SK-N-SH (cell line): Measurements from ENCODE around the gene RASSF4. TPM values are rescaled to one million over a fixed set of nuclear protein-coding genes. Genes with fewer than 3 reads are reported as not detected.

Source experiments
- CTCF ChIA-PET: fragments of 300-600, 350-600 bp; formaldehyde crosslinking; extraction: SDS; loops from one replicate; lab custom pipeline; 2021; lab: Yijun Ruan, JAX
- POLR2A ChIA-PET: fragments of 350-600 bp; sonication (Branson Sonifier 250); formaldehyde crosslinking; extraction: SDS; loops from one replicate; lab custom pipeline; 2020; ENCODE audit warnings: antibody characterized with exemption, inconsistent platforms; lab: Yijun Ruan, JAX
- DNase-seq: peaks from one replicate; pipeline ENCODE4 v3.0.0; 2012
- H2AFZ ChIP-seq: fragments of 200-600 bp; sonication (generic); 2 replicates; pipeline ENCODE4 v1.8.1; 2016; ENCODE audit warnings: antibody characterized with exemption, mild to moderate bottlenecking, low read depth
- H3F3A ChIP-seq: fragments of 200-600 bp; sonication (generic); replicated peaks from 2 replicates; pipeline ENCODE3; 2016; ENCODE audit warnings: antibody characterized with exemption, mild to moderate bottlenecking; ENCODE audit not compliant: insufficient read depth
- H3K27ac ChIP-seq, 2 experiments: fragments of 200-500 bp in 1 of 2; fragments of 200-600 bp in 1 of 2; sonication (Bioruptor generic) in 1 of 2; sonication (generic), shearing (Covaris generic) in 1 of 2; 2 replicates each; pipeline versions ENCODE4 v1.5.1 to v1.6.1; 2014 to 2016; ENCODE audit warnings: low read depth in 2 of 2, inconsistent platforms in 1 of 2, low read length in 1 of 2, mild to moderate bottlenecking in 1 of 2, mixed read lengths in 1 of 2
- H3K27me3 ChIP-seq: fragments of 200-600 bp; sonication (generic), shearing (Covaris generic); 2 replicates; pipeline ENCODE4 v1.6.1; 2016; ENCODE audit warnings: mixed run types; ENCODE audit not compliant: insufficient read depth
- H3K36me3 ChIP-seq, 2 experiments: fragments of 200-500 bp in 1 of 2; fragments of 200-600 bp in 1 of 2; sonication (Bioruptor generic) in 1 of 2; sonication (generic) in 1 of 2; replicated peaks in 1 of 2; 2 replicates each; pipeline versions ENCODE3 to v1.5.1; 2014 to 2016; ENCODE audit warnings: low read length in 1 of 2, mild to moderate bottlenecking in 1 of 2; ENCODE audit not compliant: insufficient read depth in 2 of 2, control insufficient read depth in 1 of 2
- H3K4me1 ChIP-seq, 2 experiments: fragments of 200-500 bp in 1 of 2; fragments of 200-600 bp in 1 of 2; sonication (Bioruptor generic) in 1 of 2; sonication (generic), shearing (Covaris generic) in 1 of 2; 2 replicates each; pipeline versions ENCODE4 v1.5.1 to v1.6.1; 2014 to 2016; ENCODE audit warnings: low read depth in 1 of 2, low read length in 1 of 2, mixed run types in 1 of 2; ENCODE audit not compliant: insufficient read depth in 2 of 2, control insufficient read depth in 1 of 2
- H3K4me2 ChIP-seq: fragments of 200-600 bp; sonication (generic), shearing (Covaris generic); 2 replicates; pipeline ENCODE4 v1.6.1; 2017; ENCODE audit warnings: mixed run types
- H3K4me3 ChIP-seq, 2 experiments: fragments of 200-500 bp in 1 of 2; fragments of 200-600 bp in 1 of 2; sonication (Bioruptor generic) in 1 of 2; sonication (generic), shearing (Covaris generic) in 1 of 2; 2 replicates each; pipeline versions ENCODE4 v1.5.1 to v1.8.1; 2014 to 2016; ENCODE audit warnings: low read depth in 2 of 2, inconsistent platforms in 1 of 2, low read length in 1 of 2, mild to moderate bottlenecking in 1 of 2, mixed read lengths in 1 of 2, moderate library complexity in 1 of 2
- H3K79me2 ChIP-seq: fragments of 200-600 bp; sonication (generic); 2 replicates; pipeline ENCODE4 v1.8.1; 2017; ENCODE audit warnings: mild to moderate bottlenecking; ENCODE audit not compliant: insufficient read depth
- H3K9ac ChIP-seq: fragments of 200-600 bp; sonication (generic); 2 replicates; pipeline ENCODE4 v1.6.1; 2017; ENCODE audit warnings: mixed run types
- H3K9me2 ChIP-seq: fragments of 200-600 bp; sonication (generic); 2 replicates; pipeline ENCODE4 v1.6.1; 2017; ENCODE audit warnings: mixed run types
- H3K9me3 ChIP-seq: fragments of 200-600 bp; sonication (generic); 2 replicates; pipeline ENCODE4 v1.6.1; 2017; ENCODE audit warnings: mixed run types, mild to moderate bottlenecking, moderate library complexity
- H4K20me1 ChIP-seq: fragments of 200-600 bp; sonication (generic); 2 replicates; pipeline ENCODE4 v1.6.1; 2017; ENCODE audit warnings: mild to moderate bottlenecking, mixed run types; ENCODE audit not compliant: insufficient read depth
- CHD2 ChIP-seq: fragments of 150-350 bp; IDR thresholded peaks from 2 replicates; pipeline ENCODE4 v1.6.1; 2018; ENCODE audit warnings: low read length; ENCODE audit not compliant: partially characterized antibody
- FOXJ3 ChIP-seq: sonication (generic); formaldehyde crosslinking; IDR thresholded peaks from 2 replicates; pipeline ENCODE4 v1.5.1; 2020; ENCODE audit warnings: mild to moderate bottlenecking, missing genetic modification reagents
- FOXM1 ChIP-seq: IDR thresholded peaks from 2 replicates; pipeline ENCODE4 v1.4.0; 2012; ENCODE audit warnings: low read depth, mild to moderate bottlenecking
- GABPA ChIP-seq: IDR thresholded peaks from 2 replicates; pipeline ENCODE4 v1.4.0; 2012; ENCODE audit warnings: low read depth, mild to moderate bottlenecking
- JUND ChIP-seq: IDR thresholded peaks from 2 replicates; pipeline ENCODE4 v1.4.0; 2012
- MEF2A ChIP-seq: IDR thresholded peaks from 2 replicates; pipeline ENCODE4 v1.4.0; 2012; ENCODE audit warnings: low read depth, borderline replicate concordance
- NFIC ChIP-seq: IDR thresholded peaks from 2 replicates; pipeline ENCODE4 v1.4.0; 2012; ENCODE audit warnings: borderline replicate concordance
- PBX3 ChIP-seq: IDR thresholded peaks from 2 replicates; pipeline ENCODE4; 2012
- REST ChIP-seq: IDR thresholded peaks from 2 replicates; pipeline ENCODE4 v1.6.1; 2012; ENCODE audit warnings: mild to moderate bottlenecking, low read depth, low read length, moderate library complexity
- SMC3 ChIP-seq: IDR thresholded peaks from 2 replicates; pipeline ENCODE4 v1.6.1; 2012; ENCODE audit warnings: low read depth, low read length, improper control_type of control experiment
- USF2 ChIP-seq: fragments of 150-350 bp; IDR thresholded peaks from 2 replicates; pipeline ENCODE4 v1.6.1; 2017; ENCODE audit warnings: antibody characterized with exemption, low read length, low read depth, borderline replicate concordance
- ZBTB33 ChIP-seq: IDR thresholded peaks from 2 replicates; pipeline ENCODE4 v1.4.0; 2012; ENCODE audit warnings: low read depth, borderline replicate concordance
- WGBS: methylation state at CpG from one replicate; pipeline ENCODE4 v1.1.6; 2017; ENCODE audit warnings: low lambda C conversion rate; 5-methylcytosine and 5-hydroxymethylcytosine counted together
- polyA plus RNA-seq, 3 experiments: library from polyadenylated mRNA; depleted of rRNA; stranded (reverse); fragments of >200 nt; gene quantifications; 2 replicates each; pipeline ENCODE4 v1.2.3, GENCODE V29; 2012

Gene RASSF4
- polyA plus RNA-seq, 1 of the 3 experiments (the other 2 are of a cell fraction) = 11.0 TPM

GRCh38 chr10:44931621-44932516, 27.7 kb upstream of the RASSF4 start:
- H3K36me3 ChIP-seq = no peaks in the 10 kb centered on the region
- no peaks in the 10 kb centered on the region for H3K79me2 ChIP-seq
- POLR2A ChIA-PET = no interaction called here
- 46% methylated on average over 7 of the region's 10 CpGs for WGBS
- no peak overlapping the region for H3K4me2 ChIP-seq
- no peaks in the 10 kb centered on the region for H4K20me1 ChIP-seq
- no peak overlapping the region for H3K27ac ChIP-seq
- H2AFZ ChIP-seq = no peak overlapping the region
- TF ChIP-seq FOXM1 = no peak
- TF ChIP-seq PBX3 = no peak
- no peak for TF ChIP-seq FOXJ3 (CRISPR knock-in tag)
- TF ChIP-seq CHD2 = no peak
- TF ChIP-seq USF2 = no peak
- no peak for TF ChIP-seq ZBTB33
- TF ChIP-seq JUND = no peak
- TF ChIP-seq NFIC = no peak
- TF ChIP-seq REST = no peak
- no peak for TF ChIP-seq GABPA
- TF ChIP-seq SMC3 = no peak
- no peak for TF ChIP-seq MEF2A
- no peak overlapping the region for H3K9ac ChIP-seq
- no peaks in the 10 kb centered on the region for H3K9me2 ChIP-seq
- no peak for DNase-seq
- peaks cover 0 to 10% of the 10 kb centered on the region in 2 experiments; a peak in 2 of 4 replicates for H3K4me1 ChIP-seq
- H3K9me3 ChIP-seq = no peaks in the 10 kb centered on the region
- CTCF ChIA-PET = interaction anchor here (0.6 to 8.5 kb wide), 27 partner anchors 8 to 205 kb away, joined by 3 to 121 read pairs (median 5); partner anchors contain the start of genes DEPP1, RASSF4, TMEM72 and ZNF22
- H3K27me3 ChIP-seq = peaks cover 8% of the 10 kb centered on the region; the same call in 1 of the 2 replicates
- no peaks in the 10 kb centered on the region for H3F3A ChIP-seq
- H3K4me3 ChIP-seq = no peak overlapping the region
